SK-N-SH treated with all-trans-retinoic acid at 6 μM for 48 hours (cell line): ENCODE results near the gene SDR9C7.
"Not testable (repeated sequence)": the region's sequence is repeated elsewhere in the genome, so short reads cannot be mapped to it uniquely, and the experiment has no call there.

Experiments used
- CREB5 ChIP-seq: fragments of 250-450 bp; sonication (Bioruptor Pico); IDR thresholded peaks from 2 replicates; pipeline ENCODE4 v1.5.1; 2020; ENCODE audit warnings: low read depth, mild to moderate bottlenecking, moderate library complexity
- CSRNP3 ChIP-seq: fragments of 250-450 bp; sonication (Bioruptor Pico); IDR thresholded peaks from 2 replicates; pipeline ENCODE4 v1.5.1; 2021; ENCODE audit warnings: mild to moderate bottlenecking, moderate library complexity
- PATZ1 ChIP-seq: fragments of 250-450 bp; sonication (Bioruptor Pico); IDR thresholded peaks from 2 replicates; pipeline ENCODE4 v1.8.0; 2020; ENCODE audit warnings: mild to moderate bottlenecking, moderate library complexity, borderline replicate concordance
- RARB ChIP-seq: fragments of 250-450 bp; sonication (Bioruptor Pico); IDR thresholded peaks from 2 replicates; pipeline ENCODE4 v1.8.0; 2021; ENCODE audit warnings: mild to moderate bottlenecking, moderate library complexity
- ZFP3 ChIP-seq: fragments of 250-450 bp; sonication (Bioruptor Pico); IDR thresholded peaks from 2 replicates; pipeline ENCODE4 v1.5.0; 2020; ENCODE audit warnings: mild to moderate bottlenecking, moderate library complexity
- ZNF565 ChIP-seq: fragments of 450-650 bp; formaldehyde crosslinking; conservative IDR thresholded peaks from 2 replicates; pipeline ENCODE4 v1.5.0; 2020; ENCODE audit warnings: low read depth, mild to moderate bottlenecking, moderate library complexity

DNA sequence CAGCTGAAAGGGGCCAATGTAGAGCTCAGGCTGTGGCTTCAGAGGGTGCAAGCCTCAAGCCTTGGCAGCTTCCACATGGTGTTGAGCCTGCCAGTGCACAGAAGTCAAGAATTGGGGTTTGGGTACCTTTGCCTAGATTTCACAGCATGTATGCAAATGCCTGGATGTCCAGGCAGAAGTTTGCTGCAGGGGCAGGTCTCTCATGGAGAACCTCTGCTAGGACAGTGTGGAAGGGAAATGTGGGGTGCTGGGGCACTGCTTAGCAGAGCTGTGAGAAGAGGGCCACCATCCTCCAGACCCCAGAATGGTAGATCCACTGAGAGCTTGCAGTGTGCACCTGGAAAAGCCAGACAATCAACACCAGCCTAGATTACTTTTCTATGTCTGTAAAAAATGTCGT, 9.2 kb upstream of the SDR9C7 start:
- not testable (repeated sequence) for TF ChIP-seq PATZ1, CSRNP3, ZNF565, CREB5, ZFP3, RARB (CRISPR knock-in tag)
